ENCODE measurements around the gene PODN.

DNA sequence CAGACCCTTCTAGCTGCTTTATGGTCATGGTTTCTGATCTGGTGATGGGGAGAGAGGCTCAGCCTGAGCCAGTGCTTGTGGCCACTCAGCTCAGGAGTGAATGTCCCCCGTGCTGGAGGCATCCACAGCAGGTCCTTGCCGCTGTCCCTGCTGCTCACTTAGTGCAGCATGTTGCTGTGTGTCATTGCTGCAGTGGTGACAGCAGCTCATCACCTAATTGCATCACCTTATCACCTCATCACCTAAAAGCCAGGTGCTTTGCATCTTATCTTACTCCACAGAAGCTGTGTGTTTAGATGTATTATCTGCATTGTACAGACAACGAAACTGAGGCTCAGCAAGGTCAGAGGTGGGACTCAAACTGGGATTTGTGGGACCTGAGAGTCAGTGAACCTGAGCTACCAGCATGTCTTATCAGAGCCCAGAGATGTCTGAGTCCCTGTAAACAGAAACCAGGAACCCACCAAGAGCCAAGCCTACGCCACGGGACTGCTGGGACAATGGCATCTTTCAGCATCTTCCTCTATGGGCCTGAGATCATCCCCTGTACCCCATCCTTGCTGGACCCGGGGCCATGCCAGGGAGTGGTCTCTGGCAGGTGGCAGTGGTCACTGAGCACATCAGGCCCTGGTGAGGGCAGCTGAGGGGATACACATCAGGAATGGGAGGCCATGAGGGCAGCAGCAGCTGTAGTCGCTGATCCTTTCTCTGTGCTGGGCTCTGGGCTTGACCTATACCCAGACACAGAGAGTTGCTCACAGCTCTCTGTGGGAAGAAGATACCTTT lies 6.5 kb downstream of the PODN start:
- TF ChIP-seq, protein P1, sequence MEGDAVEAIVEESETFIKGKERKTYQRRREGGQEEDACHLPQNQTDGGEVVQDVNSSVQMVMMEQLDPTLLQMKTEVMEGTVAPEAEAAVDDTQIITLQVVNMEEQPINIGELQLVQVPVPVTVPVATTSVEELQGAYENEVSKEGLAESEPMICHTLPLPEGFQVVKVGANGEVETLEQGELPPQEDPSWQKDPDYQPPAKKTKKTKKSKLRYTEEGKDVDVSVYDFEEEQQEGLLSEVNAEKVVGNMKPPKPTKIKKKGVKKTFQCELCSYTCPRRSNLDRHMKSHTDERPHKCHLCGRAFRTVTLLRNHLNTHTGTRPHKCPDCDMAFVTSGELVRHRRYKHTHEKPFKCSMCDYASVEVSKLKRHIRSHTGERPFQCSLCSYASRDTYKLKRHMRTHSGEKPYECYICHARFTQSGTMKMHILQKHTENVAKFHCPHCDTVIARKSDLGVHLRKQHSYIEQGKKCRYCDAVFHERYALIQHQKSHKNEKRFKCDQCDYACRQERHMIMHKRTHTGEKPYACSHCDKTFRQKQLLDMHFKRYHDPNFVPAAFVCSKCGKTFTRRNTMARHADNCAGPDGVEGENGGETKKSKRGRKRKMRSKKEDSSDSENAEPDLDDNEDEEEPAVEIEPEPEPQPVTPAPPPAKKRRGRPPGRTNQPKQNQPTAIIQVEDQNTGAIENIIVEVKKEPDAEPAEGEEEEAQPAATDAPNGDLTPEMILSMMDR (IDR thresholded peaks at IDR 0.05) = no peak
- no peak for TF ChIP-seq POLR2AphosphoS5 (IDR thresholded peaks at IDR 0.05)
- no peak for TF ChIP-seq POLR2A (IDR thresholded peaks at IDR 0.05; ENCODE audit: low read depth)
- no peak for TF ChIP-seq EP300 (IDR thresholded peaks at IDR 0.05)

All from esophagus muscularis mucosa (tissue), 4 donors.